OCI-LY1 (cell line): ENCODE measurements around the gene GNG3.

Experiments
- CTCF ChIP-seq: fragments of 200-600 bp; sonication (generic), shearing (Covaris generic); IDR thresholded peaks from 2 replicates; pipeline ENCODE4 v1.5.1; 2017; ENCODE audit warnings: mild to moderate bottlenecking, antibody characterized with exemption, low read length, moderate library complexity, mixed read lengths
- EZH2 ChIP-seq: fragments of 200-600 bp; sonication (generic), shearing (Covaris generic); IDR thresholded peaks from 2 replicates; pipeline ENCODE4 v1.8.0; 2017; ENCODE audit warnings: borderline replicate concordance, mixed run types, mild to moderate bottlenecking, antibody characterized with exemption, low read length, moderate library complexity, mixed read lengths

GRCh38 chr11:62682518-62682917 is 25.0 kb upstream of the GNG3 start:
- TF ChIP-seq EZH2 (no peak), CTCF (no peak)
